ENCODE results near the gene IL17RE. TPM values are rescaled to one million over a fixed set of nuclear protein-coding genes. Genes with fewer than 3 reads are reported as not detected.

IL17RE gene
- total and polyA plus RNA-seq, 2 of the 13 experiments (the other 11 are each of a cell fraction or from before 2014, with no cell fraction given), result 14.5 to 24.1 TPM

DNA sequence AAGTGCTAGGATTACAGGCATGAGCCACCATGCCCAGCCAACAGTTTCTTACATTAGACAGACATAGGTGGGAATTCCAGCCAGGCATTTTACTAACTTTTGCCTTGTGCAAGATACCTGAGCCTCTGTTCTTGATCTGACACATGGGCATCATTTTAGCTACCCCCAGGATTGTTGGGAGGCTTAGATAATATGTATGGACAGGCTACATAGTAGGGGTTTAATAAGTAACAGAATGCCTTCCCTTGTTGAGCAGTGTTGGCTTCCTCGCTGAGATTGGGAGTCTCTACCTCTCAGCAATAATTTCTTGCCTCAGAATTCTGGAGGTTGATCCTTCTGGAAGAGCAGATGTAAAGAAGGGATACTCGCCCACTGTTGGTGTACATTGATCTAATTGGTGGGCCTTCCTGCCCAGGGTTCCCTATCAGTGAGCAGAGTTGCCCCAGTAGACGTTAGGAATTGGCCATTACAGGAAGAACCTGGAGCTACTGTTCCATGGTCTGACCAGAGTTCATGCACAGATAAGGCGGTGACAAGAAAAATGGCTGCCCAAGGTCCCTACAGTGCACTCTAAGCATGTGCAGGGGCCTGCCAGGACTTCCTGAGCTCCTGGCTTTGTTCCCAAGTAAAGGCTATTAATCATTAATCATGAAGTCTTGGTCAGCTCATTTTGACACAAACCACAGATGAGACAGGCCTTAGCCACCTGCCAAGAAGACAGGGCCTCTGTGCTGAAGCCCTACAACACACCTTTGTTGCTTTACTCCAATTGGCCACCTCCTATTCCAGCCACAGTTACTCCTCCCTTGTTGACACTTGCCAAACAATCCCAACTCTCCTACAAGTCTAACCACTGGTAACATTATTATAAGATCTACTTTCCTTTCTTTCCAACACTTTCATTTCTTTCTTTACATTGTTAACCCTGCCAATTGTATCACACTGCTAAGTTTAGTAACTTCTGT is 5.0 kb upstream of the IL17RE start (continued):
- TF ChIP-seq, protein P1, sequence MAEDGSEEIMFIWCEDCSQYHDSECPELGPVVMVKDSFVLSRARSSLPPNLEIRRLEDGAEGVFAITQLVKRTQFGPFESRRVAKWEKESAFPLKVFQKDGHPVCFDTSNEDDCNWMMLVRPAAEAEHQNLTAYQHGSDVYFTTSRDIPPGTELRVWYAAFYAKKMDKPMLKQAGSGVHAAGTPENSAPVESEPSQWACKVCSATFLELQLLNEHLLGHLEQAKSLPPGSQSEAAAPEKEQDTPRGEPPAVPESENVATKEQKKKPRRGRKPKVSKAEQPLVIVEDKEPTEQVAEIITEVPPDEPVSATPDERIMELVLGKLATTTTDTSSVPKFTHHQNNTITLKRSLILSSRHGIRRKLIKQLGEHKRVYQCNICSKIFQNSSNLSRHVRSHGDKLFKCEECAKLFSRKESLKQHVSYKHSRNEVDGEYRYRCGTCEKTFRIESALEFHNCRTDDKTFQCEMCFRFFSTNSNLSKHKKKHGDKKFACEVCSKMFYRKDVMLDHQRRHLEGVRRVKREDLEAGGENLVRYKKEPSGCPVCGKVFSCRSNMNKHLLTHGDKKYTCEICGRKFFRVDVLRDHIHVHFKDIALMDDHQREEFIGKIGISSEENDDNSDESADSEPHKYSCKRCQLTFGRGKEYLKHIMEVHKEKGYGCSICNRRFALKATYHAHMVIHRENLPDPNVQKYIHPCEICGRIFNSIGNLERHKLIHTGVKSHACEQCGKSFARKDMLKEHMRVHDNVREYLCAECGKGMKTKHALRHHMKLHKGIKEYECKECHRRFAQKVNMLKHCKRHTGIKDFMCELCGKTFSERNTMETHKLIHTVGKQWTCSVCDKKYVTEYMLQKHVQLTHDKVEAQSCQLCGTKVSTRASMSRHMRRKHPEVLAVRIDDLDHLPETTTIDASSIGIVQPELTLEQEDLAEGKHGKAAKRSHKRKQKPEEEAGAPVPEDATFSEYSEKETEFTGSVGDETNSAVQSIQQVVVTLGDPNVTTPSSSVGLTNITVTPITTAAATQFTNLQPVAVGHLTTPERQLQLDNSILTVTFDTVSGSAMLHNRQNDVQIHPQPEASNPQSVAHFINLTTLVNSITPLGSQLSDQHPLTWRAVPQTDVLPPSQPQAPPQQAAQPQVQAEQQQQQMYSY (CRISPR knock-in tag; IDR thresholded peaks at IDR 0.05), result no peak
- TF ChIP-seq TCF7 (IDR thresholded peaks at IDR 0.05; ENCODE audit: low read depth), result peak; percentile 9; the same call in 1 of the 2 replicates
- peak; percentile 35; the same call in 1 of the 2 replicates for TF ChIP-seq MXD4 (CRISPR knock-in tag; IDR thresholded peaks at IDR 0.05)
- no peak; the same call in 1 of the 2 replicates for TF ChIP-seq RCOR2 (CRISPR knock-in tag; IDR thresholded peaks at IDR 0.05)
- no peak for TF ChIP-seq SP140L (CRISPR knock-in tag; IDR thresholded peaks at IDR 0.05; ENCODE audit: borderline replicate concordance)
- TF ChIP-seq HHEX (CRISPR knock-in tag; IDR thresholded peaks at IDR 0.05), result no peak
- peak; percentile 36 to 46; a peak in 2 of 4 replicates for TF ChIP-seq MAFK (conservative IDR thresholded peaks at IDR 0.05 in 1 of 2, IDR thresholded peaks at IDR 0.05 in 1 of 2; ENCODE audit: low read length in 2 of 2)
- peak; percentile 15 for TF ChIP-seq STAG1 (CRISPR knock-in tag; IDR thresholded peaks at IDR 0.05)
- peak; percentile 1 to 11; a peak in 1 of 4 replicates for TF ChIP-seq NR2F1 (CRISPR knock-in tag; IDR thresholded peaks at IDR 0.05)
- 0 out of 2 replicates have a peak, but pooled peaks have one; percentile 17 for TF ChIP-seq PAF1 (CRISPR knock-in tag; IDR thresholded peaks at IDR 0.05)
- TF ChIP-seq CREB1 (IDR thresholded peaks at IDR 0.05), result peak; percentile 50
- TF ChIP-seq CREB1 (CRISPR knock-in tag; IDR thresholded peaks at IDR 0.05), result no peak; the same call in none of the 2 replicates
- TF ChIP-seq TBX2 (CRISPR knock-in tag; IDR thresholded peaks at IDR 0.05; ENCODE audit: borderline replicate concordance), result peak; percentile 58; the same call in 1 of the 2 replicates
- TF ChIP-seq ELF4 (CRISPR knock-in tag; IDR thresholded peaks at IDR 0.05; ENCODE audit: borderline replicate concordance), result 0 out of 2 replicates have a peak, but pooled peaks have one; percentile 41
- TF ChIP-seq ZFP90 (CRISPR knock-in tag; IDR thresholded peaks at IDR 0.05; ENCODE audit: borderline replicate concordance), result 0 out of 2 replicates have a peak, but pooled peaks have one; percentile 17
- 0 out of 2 replicates have a peak, but pooled peaks have one; percentile 35 for TF ChIP-seq ZNF230 (CRISPR knock-in tag; IDR thresholded peaks at IDR 0.05)
- peak; percentile 40; the same call in 1 of the 2 replicates for TF ChIP-seq CBFB (CRISPR knock-in tag; IDR thresholded peaks at IDR 0.05)
- peak; percentile 89 for TF ChIP-seq SAP130 (CRISPR knock-in tag; IDR thresholded peaks at IDR 0.05; ENCODE audit: low read depth)
- TF ChIP-seq ZSCAN31 (CRISPR knock-in tag; IDR thresholded peaks at IDR 0.05; ENCODE audit: low read depth), result peak; percentile 48; the same call in 1 of the 2 replicates
- 0 out of 2 replicates have a peak, but pooled peaks have one; percentile 16 for TF ChIP-seq ZNF629 (CRISPR knock-in tag; conservative IDR thresholded peaks at IDR 0.05)
- TF ChIP-seq FOXP1 (IDR thresholded peaks at IDR 0.05), result no peak
- TF ChIP-seq FOXP1 (CRISPR knock-in tag; IDR thresholded peaks at IDR 0.05), result 0 out of 2 replicates have a peak, but pooled peaks have one; percentile 30
- TF ChIP-seq, protein P2, sequence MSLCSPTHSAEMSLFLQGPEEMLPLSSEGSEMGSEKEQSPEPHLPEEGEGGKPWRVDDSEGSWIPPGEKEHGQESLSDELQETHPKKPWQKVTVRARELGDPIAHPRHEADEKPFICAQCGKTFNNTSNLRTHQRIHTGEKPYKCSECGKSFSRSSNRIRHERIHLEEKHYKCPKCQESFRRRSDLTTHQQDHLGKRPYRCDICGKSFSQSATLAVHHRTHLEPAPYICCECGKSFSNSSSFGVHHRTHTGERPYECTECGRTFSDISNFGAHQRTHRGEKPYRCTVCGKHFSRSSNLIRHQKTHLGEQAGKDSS (CRISPR knock-in tag; IDR thresholded peaks at IDR 0.05; ENCODE audit: borderline replicate concordance, low read depth), result peak; percentile 74; the same call in 1 of the 2 replicates
- TF ChIP-seq, protein P3, sequence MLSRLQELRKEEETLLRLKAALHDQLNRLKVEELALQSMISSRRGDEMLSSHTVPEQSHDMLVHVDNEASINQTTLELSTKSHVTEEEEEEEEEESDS (CRISPR knock-in tag; IDR thresholded peaks at IDR 0.05; ENCODE audit: borderline replicate concordance), result no peak
- TF ChIP-seq AGO2 (optimal IDR thresholded peaks at IDR 0.05; ENCODE audit: low read depth, low read length), result no peak
- no peak for TF ChIP-seq KDM3A (CRISPR knock-in tag; IDR thresholded peaks at IDR 0.05; ENCODE audit: low read depth)

Measured in HepG2 (cell line).